ENCODE results near the gene ARID3A. TPM values are rescaled to one million over a fixed set of nuclear protein-coding genes. Genes with fewer than 3 reads are reported as not detected.

ARID3A gene
- total RNA-seq, 1 experiment from 2014 or later: 0.85 TPM

- DNase-seq: no peak
- no peaks in the 10 kb centered on the region for H3K9me3 Mint-ChIP-seq (ENCODE audit: low read depth, unreplicated experiment)
- no peaks in the 10 kb centered on the region for H3K27me3 Mint-ChIP-seq (ENCODE audit: unreplicated experiment)
- intact Hi-C loops (cut with micrococcal nuclease; ENCODE audit: unreplicated experiment): no loop called here
- BruUV-seq (replicated peaks): no TSS peak
- no peaks in the 10 kb centered on the region for H3K36me3 Mint-ChIP-seq (ENCODE audit: insufficient read depth, unreplicated experiment)
- H3K27ac Mint-ChIP-seq (ENCODE audit: unreplicated experiment): no peak overlapping the region
- CTCF ChIA-PET: no interaction called here
- no peak overlapping the region for H3K4me3 Mint-ChIP-seq (ENCODE audit: low read depth, unreplicated experiment)
- H3K4me1 Mint-ChIP-seq (ENCODE audit: low read depth, unreplicated experiment): no peaks in the 10 kb centered on the region
- TF ChIP-seq CTCF (IDR thresholded peaks at IDR 0.05; ENCODE audit: unreplicated experiment): no peak
Observed at GRCh38 chr19:974564-975257, 48.9 kb downstream of the ARID3A start.

- no peaks in the 10 kb centered on the region for H3K36me3 Mint-ChIP-seq (ENCODE audit: insufficient read depth, unreplicated experiment)
- TF ChIP-seq CTCF (IDR thresholded peaks at IDR 0.05; ENCODE audit: unreplicated experiment): no peak
- no peaks in the 10 kb centered on the region for H3K27me3 Mint-ChIP-seq (ENCODE audit: unreplicated experiment)
- H3K9me3 Mint-ChIP-seq (ENCODE audit: low read depth, unreplicated experiment): no peaks in the 10 kb centered on the region
- H3K27ac Mint-ChIP-seq (ENCODE audit: unreplicated experiment): no peak overlapping the region
- no peaks in the 10 kb centered on the region for H3K4me1 Mint-ChIP-seq (ENCODE audit: low read depth, unreplicated experiment)
- BruUV-seq (replicated peaks): no TSS peak
- DNase-seq: no peak
- CTCF ChIA-PET: no interaction called here
- no peak overlapping the region for H3K4me3 Mint-ChIP-seq (ENCODE audit: low read depth, unreplicated experiment)
- intact Hi-C loops (cut with micrococcal nuclease; ENCODE audit: unreplicated experiment): no loop called here
Observed at GRCh38 chr19:976476-976875, 50.6 kb downstream of the ARID3A start.

- intact Hi-C loops (cut with micrococcal nuclease; ENCODE audit: unreplicated experiment): no loop called here
- TF ChIP-seq CTCF (IDR thresholded peaks at IDR 0.05; ENCODE audit: unreplicated experiment): no peak
- BruUV-seq (replicated peaks): no TSS peak
- no peak overlapping the region for H3K4me3 Mint-ChIP-seq (ENCODE audit: low read depth, unreplicated experiment)
- no peaks in the 10 kb centered on the region for H3K9me3 Mint-ChIP-seq (ENCODE audit: low read depth, unreplicated experiment)
- H3K4me1 Mint-ChIP-seq (ENCODE audit: low read depth, unreplicated experiment): no peaks in the 10 kb centered on the region
- no peak overlapping the region for H3K27ac Mint-ChIP-seq (ENCODE audit: unreplicated experiment)
- no peaks in the 10 kb centered on the region for H3K27me3 Mint-ChIP-seq (ENCODE audit: unreplicated experiment)
- no peaks in the 10 kb centered on the region for H3K36me3 Mint-ChIP-seq (ENCODE audit: insufficient read depth, unreplicated experiment)
- no peak for DNase-seq
- CTCF ChIA-PET: no interaction called here
Observed at GRCh38 chr19:977058-977464, 51.2 kb downstream of the ARID3A start.

GRCh38 chr19:979318-979741 lies 53.5 kb downstream of the ARID3A start:
- Mint-ChIP-seq H3K36me3 (ENCODE audit: insufficient read depth, unreplicated experiment) (peaks cover 4% of the 10 kb centered on the region), H3K4me1 (ENCODE audit: low read depth, unreplicated experiment) (no peaks in the 10 kb centered on the region), H3K4me3 (ENCODE audit: low read depth, unreplicated experiment) (no peak overlapping the region), H3K9me3 (ENCODE audit: low read depth, unreplicated experiment) (no peaks in the 10 kb centered on the region), H3K27me3 (ENCODE audit: unreplicated experiment) (no peaks in the 10 kb centered on the region), H3K27ac (ENCODE audit: unreplicated experiment) (no peak overlapping the region)
- intact Hi-C loops (cut with micrococcal nuclease; ENCODE audit: unreplicated experiment): no loop called here
- TF ChIP-seq CTCF (IDR thresholded peaks at IDR 0.05; ENCODE audit: unreplicated experiment): no peak
- CTCF ChIA-PET: no interaction called here
- DNase-seq: no peak
- no TSS peak for BruUV-seq (replicated peaks)

Data from Calu3 (cell line).